ENCODE data around the gene HOXB9.

Gene HOXB9

GRCh38 chr17:48623583-48623982, 2.6 kb downstream of the HOXB9 start:
- DNase-seq, result no peak

GRCh38 chr17:48622857-48623256, 3.3 kb downstream of the HOXB9 start:
- DNase-seq, result no peak

GRCh38 chr17:48621410-48622392, 4.5 kb downstream of the HOXB9 start:
- DNase-seq, result no peak

GRCh38 chr17:48620461-48621139, 5.6 kb downstream of the HOXB9 start:
- no peak for DNase-seq

GRCh38 chr17:48619826-48620449, 6.2 kb downstream of the HOXB9 start:
- DNase-seq, result no peak

- DNase-seq, result peak; percentile 18
Measured at GRCh38 chr17:48618256-48618896, 7.8 kb downstream of the HOXB9 start.

- DNase-seq, result no peak
Measured at GRCh38 chr17:48617471-48618255, 8.5 kb downstream of the HOXB9 start.

GRCh38 chr17:48616717-48617470, 9.3 kb downstream of the HOXB9 start:
- no peak for DNase-seq

GRCh38 chr17:48615963-48616716, 10.0 kb downstream of the HOXB9 start:
- no peak for DNase-seq

- DNase-seq, result no peak
Measured at GRCh38 chr17:48615047-48615962, 10.9 kb downstream of the HOXB9 start, which contains the start of gene HOXB8. TSS of gene HOXB8 (minus strand) at chr17:48615292. CDS start at chr17:48614704, 588 bp downstream.

- DNase-seq, result no peak
Measured at GRCh38 chr17:48613862-48614694, 12.1 kb downstream of the HOXB9 start.

GRCh38 chr17:48612854-48613691, 13.1 kb downstream of the HOXB9 start:
- no peak for DNase-seq

- DNase-seq, result no peak
Measured at GRCh38 chr17:48612456-48612853, 13.7 kb downstream of the HOXB9 start.

GRCh38 chr17:48611681-48612455, 14.3 kb downstream of the HOXB9 start:
- DNase-seq, result no peak

- no peak for DNase-seq
Measured at GRCh38 chr17:48611213-48611612, 14.9 kb downstream of the HOXB9 start.
